GM06990 (cell line): ENCODE results near the gene FAM43B.

Source experiments
- DNase-seq: peaks from one replicate; pipeline ENCODE4 v3.0.0-alpha.2; 2011; ENCODE audit not compliant: insufficient read length; ENCODE audit errors: extremely low read depth
- H3K27me3 ChIP-seq: replicated peaks from 2 replicates; pipeline ENCODE4 v1.6.0; 2011; ENCODE audit warnings: low read length; ENCODE audit not compliant: control insufficient read depth, insufficient read depth
- H3K36me3 ChIP-seq: 2 replicates; pipeline ENCODE4 v1.5.1; 2011; ENCODE audit warnings: low read length; ENCODE audit not compliant: control insufficient read depth, insufficient read depth
- H3K4me3 ChIP-seq: replicated peaks from 2 replicates; pipeline ENCODE4 v1.5.1; 2011; ENCODE audit warnings: low read depth, mild to moderate bottlenecking, control low read depth, low read length
- CTCF ChIP-seq: IDR thresholded peaks from 2 replicates; pipeline ENCODE4 v1.5.1; 2011; ENCODE audit warnings: low read length, control low read depth, mild to moderate bottlenecking, inconsistent platforms; ENCODE audit not compliant: insufficient read depth, poor library complexity, severe bottlenecking

The FAM43B gene

GRCh38 chr1:20571427-20571826 is 19.1 kb downstream of the FAM43B start:
- H3K27me3 ChIP-seq: no peaks in the 10 kb centered on the region; the same call in 1 of the 2 replicates

GRCh38 chr1:20573987-20574386 is 21.6 kb downstream of the FAM43B start:
- Histone ChIP-seq H3K27me3 (no peaks in the 10 kb centered on the region; the same call in 1 of the 2 replicates), H3K4me3 (no peak overlapping the region), H3K36me3 (no peaks in the 10 kb centered on the region)
- no peak for DNase-seq
- TF ChIP-seq CTCF: no peak

More at GRCh38 chr1:20571427-20571826, 19.1 kb downstream of the FAM43B start:
- Histone ChIP-seq H3K4me3 (no peak overlapping the region), H3K36me3 (no peaks in the 10 kb centered on the region)
- TF ChIP-seq CTCF: no peak
- DNase-seq: no peak

GRCh38 chr1:20574686-20575540 is 22.5 kb downstream of the FAM43B start:
- Histone ChIP-seq H3K27me3 (no peaks in the 10 kb centered on the region; the same call in 1 of the 2 replicates), H3K36me3 (no peaks in the 10 kb centered on the region), H3K4me3 (no peak overlapping the region)
- peak; percentile 92 for TF ChIP-seq CTCF
- peak; percentile 69 for DNase-seq

GRCh38 chr1:20575541-20576336 is 23.4 kb downstream of the FAM43B start:
- no peak for TF ChIP-seq CTCF
- H3K36me3 ChIP-seq: no peaks in the 10 kb centered on the region
- no peak overlapping the region for H3K4me3 ChIP-seq
- DNase-seq: no peak
- no peaks in the 10 kb centered on the region; the same call in 1 of the 2 replicates for H3K27me3 ChIP-seq

DNA sequence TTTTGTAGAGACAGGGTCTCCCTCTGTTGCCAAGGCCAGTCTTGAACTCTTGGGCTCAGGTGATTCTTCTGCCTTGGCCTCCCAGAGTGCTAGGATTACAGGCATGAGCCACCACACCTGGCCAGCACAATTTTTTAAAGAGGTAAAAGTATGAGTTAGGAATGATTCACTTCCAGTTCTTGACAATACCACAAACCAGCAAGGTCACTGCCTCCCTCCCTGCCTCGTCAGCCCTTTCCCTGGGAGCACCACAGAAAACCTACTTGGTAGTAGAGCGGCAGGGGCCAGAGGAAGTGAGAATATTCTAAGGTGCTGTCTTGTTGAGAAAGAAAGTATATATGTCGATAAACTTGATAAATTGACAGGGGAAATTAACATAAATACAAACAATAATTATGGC is 25.7 kb downstream of the FAM43B start:
- no peaks in the 10 kb centered on the region for H3K36me3 ChIP-seq
- no peak for DNase-seq
- H3K4me3 ChIP-seq: no peak overlapping the region
- no peaks in the 10 kb centered on the region for H3K27me3 ChIP-seq
- TF ChIP-seq CTCF: no peak
